GM19351 (cell line): Measurements from ENCODE around the gene EEFSEC.

Source experiments
- ATAC-seq: cut with Tn5 transposase; IDR thresholded peaks from one replicate; pipeline ENCODE4 v1.9.1; 2021; ENCODE audit warnings: mild to moderate bottlenecking, moderate library complexity; ENCODE audit not compliant: unreplicated experiment

The EEFSEC gene, protein sequence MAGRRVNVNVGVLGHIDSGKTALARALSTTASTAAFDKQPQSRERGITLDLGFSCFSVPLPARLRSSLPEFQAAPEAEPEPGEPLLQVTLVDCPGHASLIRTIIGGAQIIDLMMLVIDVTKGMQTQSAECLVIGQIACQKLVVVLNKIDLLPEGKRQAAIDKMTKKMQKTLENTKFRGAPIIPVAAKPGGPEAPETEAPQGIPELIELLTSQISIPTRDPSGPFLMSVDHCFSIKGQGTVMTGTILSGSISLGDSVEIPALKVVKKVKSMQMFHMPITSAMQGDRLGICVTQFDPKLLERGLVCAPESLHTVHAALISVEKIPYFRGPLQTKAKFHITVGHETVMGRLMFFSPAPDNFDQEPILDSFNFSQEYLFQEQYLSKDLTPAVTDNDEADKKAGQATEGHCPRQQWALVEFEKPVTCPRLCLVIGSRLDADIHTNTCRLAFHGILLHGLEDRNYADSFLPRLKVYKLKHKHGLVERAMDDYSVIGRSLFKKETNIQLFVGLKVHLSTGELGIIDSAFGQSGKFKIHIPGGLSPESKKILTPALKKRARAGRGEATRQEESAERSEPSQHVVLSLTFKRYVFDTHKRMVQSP

GRCh38 chr3:128153156-128154041, at the start of gene EEFSEC:
Gene EEFSEC (plus strand): TSS chr3:128153481. CDS start chr3:128153508, 27 bp downstream.
- ATAC-seq = peak; percentile 84

DNA sequence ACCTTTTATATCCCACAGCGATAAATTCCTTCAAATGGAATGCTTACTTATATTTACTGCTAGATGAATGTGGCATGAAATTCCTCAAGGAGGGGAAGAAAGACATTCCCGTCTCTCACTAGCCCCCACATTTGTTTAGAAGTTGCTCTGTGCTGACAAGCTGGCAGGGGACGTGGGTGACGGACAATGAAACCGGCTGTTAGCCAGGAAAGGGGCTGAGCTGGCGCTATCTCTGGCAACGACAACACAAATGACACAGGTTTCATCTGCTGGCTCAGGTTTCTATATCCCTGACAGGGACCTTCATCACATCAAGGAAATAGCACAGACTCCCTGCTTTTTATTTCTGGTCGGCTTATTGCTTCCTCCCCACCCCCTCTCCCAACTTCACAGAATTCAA, 45.4 kb upstream of the EEFSEC start:
- no peak for ATAC-seq

DNA sequence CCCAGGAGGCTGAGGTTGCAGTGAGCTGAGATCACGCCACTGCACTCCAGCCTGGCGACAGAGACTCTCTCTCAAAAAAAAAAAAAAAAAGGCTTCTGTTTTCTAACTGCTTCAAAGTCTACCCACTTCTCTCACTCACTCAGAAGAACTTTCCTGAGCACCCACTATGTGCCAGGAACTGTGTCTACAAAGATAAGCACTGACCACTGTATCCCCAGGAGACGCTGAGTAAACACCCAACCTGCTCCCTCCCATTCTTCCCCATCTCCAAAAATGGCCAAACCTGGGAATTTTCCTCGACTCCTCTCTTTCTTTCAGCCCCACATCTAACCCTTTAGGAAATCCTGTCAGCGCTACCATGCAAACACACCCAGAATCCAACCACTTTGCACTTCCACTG, 42.1 kb upstream of the EEFSEC start:
- ATAC-seq = no peak

GRCh38 chr3:128112357-128112968, 40.8 kb upstream of the EEFSEC start:
- ATAC-seq = peak; percentile 86

GRCh38 chr3:128113817-128114794, 39.2 kb upstream of the EEFSEC start:
- ATAC-seq = peak; percentile 53

DNA sequence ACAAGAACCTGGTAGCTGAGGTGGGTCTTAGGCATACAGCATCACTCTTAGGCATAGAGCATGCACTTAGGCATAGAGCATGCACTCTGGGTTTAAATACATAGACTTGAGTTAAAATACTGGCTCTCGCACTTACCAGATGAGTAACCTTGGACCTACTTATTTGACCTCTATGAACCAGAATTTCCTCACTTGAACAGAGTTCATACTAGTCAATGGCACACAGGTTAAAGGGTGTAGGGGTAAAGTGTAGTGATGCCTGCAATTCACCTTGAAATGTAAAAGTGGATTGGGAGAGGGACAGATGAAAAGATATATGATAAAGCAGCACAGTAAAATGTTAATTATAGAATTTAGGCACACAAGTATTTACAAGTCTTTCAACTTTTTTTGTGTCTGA, 31.3 kb upstream of the EEFSEC start:
- no peak for ATAC-seq

GRCh38 chr3:128123156-128123537, 30.1 kb upstream of the EEFSEC start:
- ATAC-seq = no peak

DNA sequence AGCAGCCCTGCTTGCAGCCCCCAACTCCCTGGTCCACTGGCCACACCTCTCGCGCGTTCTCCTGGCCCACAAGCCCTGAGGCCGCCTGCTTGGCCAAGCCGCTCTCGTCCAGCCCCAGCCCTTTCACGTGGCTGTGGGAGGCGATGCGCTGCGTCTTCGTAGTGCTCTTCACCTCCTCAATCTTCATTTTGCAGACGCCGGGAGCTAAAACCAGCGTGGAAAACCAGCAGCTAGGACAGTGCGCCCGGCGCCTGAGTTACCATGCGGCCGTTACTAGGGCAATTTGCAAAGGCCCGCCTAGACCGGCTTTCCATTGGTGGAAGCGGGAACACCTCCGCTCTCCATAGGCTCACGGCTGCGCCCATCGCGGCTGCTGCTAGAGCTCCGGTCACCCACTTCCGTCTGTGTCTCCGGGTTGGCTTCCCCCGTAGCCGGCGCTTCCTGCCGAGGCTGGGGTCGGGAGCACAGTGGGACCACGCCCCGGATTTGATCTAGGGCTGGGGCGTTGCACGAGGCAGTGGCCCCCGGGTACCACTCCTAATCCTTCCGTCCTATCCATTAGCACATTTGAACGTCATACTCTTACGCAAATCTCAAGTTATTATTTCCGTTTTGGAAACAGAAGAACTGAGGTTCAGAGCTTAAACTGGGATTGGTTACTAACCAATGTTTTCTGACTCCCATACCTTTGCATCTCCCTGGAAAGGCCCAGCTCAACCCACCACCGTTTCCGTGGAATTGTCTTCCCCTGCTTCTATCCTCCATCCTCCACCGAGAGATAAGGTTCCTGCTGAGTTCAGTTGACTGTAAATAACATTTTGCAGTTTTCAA, 29.5 kb upstream of the EEFSEC start, which contains the start of gene RUVBL1:
Gene RUVBL1, minus strand, starts transcription at position 275 of the 831 bp plus-strand sequence. Its CDS starts 88 bp downstream, at position 187.
- ATAC-seq = peak; percentile 97

- no peak for ATAC-seq
Measured at GRCh38 chr3:128127236-128127635, 26.0 kb upstream of the EEFSEC start.

GRCh38 chr3:128128251-128128650, 25.0 kb upstream of the EEFSEC start:
- ATAC-seq = no peak

GRCh38 chr3:128131897-128132646, 21.2 kb upstream of the EEFSEC start:
- ATAC-seq = no peak

DNA sequence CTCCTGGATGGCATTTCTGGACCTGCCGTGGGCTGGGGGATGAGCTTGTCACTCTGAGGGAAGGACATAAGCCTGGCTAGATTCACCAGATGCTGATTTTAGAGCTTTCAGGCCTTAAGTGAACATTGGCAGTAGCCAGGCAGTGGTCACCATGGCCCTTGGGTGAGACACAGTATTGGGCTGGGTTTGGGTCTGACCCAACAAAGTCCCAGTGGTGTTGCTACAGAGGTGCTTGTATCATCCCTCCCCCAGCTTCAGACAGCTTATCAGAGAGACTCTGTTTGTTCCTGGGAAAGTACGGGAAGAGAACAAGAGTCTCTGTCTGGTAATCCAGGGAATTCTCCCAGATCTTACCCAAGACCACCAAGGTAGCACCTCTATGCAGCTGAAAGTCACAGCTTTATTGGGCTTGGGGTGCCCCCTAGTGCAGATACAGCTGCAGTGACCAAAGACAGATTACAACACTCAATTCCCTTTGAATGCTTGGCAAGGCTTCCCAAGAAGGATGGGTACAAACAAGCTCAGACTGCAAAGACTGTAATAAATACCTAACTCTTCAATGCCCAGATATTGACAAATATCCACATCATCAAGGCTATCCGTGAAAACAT, 19.9 kb upstream of the EEFSEC start:
- no peak for ATAC-seq

- no peak for ATAC-seq
Measured at GRCh38 chr3:128143496-128143895, 9.8 kb upstream of the EEFSEC start.

- ATAC-seq = no peak
Measured at GRCh38 chr3:128144512-128145187, 8.6 kb upstream of the EEFSEC start.

- ATAC-seq = no peak
Measured at GRCh38 chr3:128145279-128145678, 8.0 kb upstream of the EEFSEC start.

- ATAC-seq = no peak
Measured at GRCh38 chr3:128146201-128146600, 7.1 kb upstream of the EEFSEC start.

DNA sequence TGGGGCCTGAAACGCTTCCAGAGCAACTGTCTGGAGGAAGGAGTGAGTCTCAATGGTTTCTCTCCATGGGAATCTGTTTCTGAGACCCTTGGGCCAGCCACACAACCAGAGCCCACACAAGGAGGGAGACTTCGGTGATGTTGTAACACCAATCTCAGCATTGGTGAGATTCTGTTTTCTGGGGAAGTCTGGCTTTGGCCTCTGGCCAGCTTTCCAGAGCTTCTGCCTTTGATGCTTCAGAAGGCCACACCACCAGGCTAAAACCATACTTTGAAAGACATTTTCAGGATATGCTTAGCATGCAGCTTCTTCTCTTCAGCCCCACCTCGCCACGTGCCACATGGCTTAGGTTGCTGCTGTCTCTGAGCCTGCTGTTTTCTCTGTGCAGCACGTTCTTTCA, 3.6 kb upstream of the EEFSEC start:
- ATAC-seq = no peak
